ENCODE measurements around the gene RNF7. TPM values are rescaled to one million over a fixed set of nuclear protein-coding genes. Genes with fewer than 3 reads are reported as not detected.
"Not testable (repeated sequence)": the region's sequence is repeated elsewhere in the genome, so short reads cannot be mapped to it uniquely, and the experiment has no call there.

The RNF7 gene
- polyA plus RNA-seq, 2 of the 4 experiments (the other 2 are of a cell fraction), result 84.1 to 147 TPM

- POLR2A ChIA-PET, result no interaction called here
- ATAC-seq, result peak; percentile 47 to 62; a peak in 3 of 6 replicates
- H3K9me3 ChIP-seq, result no peaks in the 10 kb centered on the region
- H3K4me1 ChIP-seq, result no peaks in the 10 kb centered on the region
- no peak for DNase-seq (ENCODE audit: low read depth in 1 of 2, low spot score in 1 of 2)
- H3K4me3 ChIP-seq, result no peak overlapping the region
- CTCF ChIA-PET, result interaction anchor here (6.8 kb wide), 1 partner anchor 15 kb away, joined by 40 read pairs; the partner anchor contains the start of gene RNF7
- no peak overlapping the region for H3K4me2 ChIP-seq
- WGBS (ENCODE audit: missing lambda C conversion rate), result 89% methylated on average over 1 of the region's 1 CpG
- TF ChIP-seq MAFK (IDR thresholded peaks at IDR 0.05; ENCODE audit: partially characterized antibody) (no peak), CHD2 (IDR thresholded peaks at IDR 0.05; ENCODE audit: low read length, partially characterized antibody) (no peak), HOXB13 (CRISPR knock-in tag; IDR thresholded peaks at IDR 0.05; ENCODE audit: low read depth) (no peak), POLR2AphosphoS2 (conservative IDR thresholded peaks at IDR 0.05; ENCODE audit: low read length) (no peak), KDM5A (IDR thresholded peaks at IDR 0.05) (no peak), FOSL2 (IDR thresholded peaks at IDR 0.05) (no peak), FOSL2 (CRISPR knock-in tag; IDR thresholded peaks at IDR 0.05) (no peak), HOXA7 (CRISPR knock-in tag; IDR thresholded peaks at IDR 0.05) (no peak), ZFP36 (IDR thresholded peaks at IDR 0.05; ENCODE audit: borderline replicate concordance, partially characterized antibody) (no peak), SMC3 (IDR thresholded peaks at IDR 0.05) (no peak), FOXS1 (CRISPR knock-in tag; IDR thresholded peaks at IDR 0.05) (no peak), ATOH8 (CRISPR knock-in tag; IDR thresholded peaks at IDR 0.05; ENCODE audit: low read depth) (no peak), EHF (CRISPR knock-in tag; IDR thresholded peaks at IDR 0.05) (no peak), CHD4 (IDR thresholded peaks at IDR 0.05; ENCODE audit: borderline replicate concordance) (no peak), BHLHE40 (IDR thresholded peaks at IDR 0.05; ENCODE audit: low read depth, low read length) (no peak), POLR2A (IDR thresholded peaks at IDR 0.05; ENCODE audit: low read length) (no peak), FOSB (CRISPR knock-in tag; IDR thresholded peaks at IDR 0.05) (no peak), USF2 (IDR thresholded peaks at IDR 0.05) (no peak)
- TF ChIP-seq, protein P1, sequence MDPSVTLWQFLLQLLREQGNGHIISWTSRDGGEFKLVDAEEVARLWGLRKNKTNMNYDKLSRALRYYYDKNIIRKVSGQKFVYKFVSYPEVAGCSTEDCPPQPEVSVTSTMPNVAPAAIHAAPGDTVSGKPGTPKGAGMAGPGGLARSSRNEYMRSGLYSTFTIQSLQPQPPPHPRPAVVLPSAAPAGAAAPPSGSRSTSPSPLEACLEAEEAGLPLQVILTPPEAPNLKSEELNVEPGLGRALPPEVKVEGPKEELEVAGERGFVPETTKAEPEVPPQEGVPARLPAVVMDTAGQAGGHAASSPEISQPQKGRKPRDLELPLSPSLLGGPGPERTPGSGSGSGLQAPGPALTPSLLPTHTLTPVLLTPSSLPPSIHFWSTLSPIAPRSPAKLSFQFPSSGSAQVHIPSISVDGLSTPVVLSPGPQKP (IDR thresholded peaks at IDR 0.05; ENCODE audit: low read depth, low read length), result no peak
- TF ChIP-seq, protein P2, sequence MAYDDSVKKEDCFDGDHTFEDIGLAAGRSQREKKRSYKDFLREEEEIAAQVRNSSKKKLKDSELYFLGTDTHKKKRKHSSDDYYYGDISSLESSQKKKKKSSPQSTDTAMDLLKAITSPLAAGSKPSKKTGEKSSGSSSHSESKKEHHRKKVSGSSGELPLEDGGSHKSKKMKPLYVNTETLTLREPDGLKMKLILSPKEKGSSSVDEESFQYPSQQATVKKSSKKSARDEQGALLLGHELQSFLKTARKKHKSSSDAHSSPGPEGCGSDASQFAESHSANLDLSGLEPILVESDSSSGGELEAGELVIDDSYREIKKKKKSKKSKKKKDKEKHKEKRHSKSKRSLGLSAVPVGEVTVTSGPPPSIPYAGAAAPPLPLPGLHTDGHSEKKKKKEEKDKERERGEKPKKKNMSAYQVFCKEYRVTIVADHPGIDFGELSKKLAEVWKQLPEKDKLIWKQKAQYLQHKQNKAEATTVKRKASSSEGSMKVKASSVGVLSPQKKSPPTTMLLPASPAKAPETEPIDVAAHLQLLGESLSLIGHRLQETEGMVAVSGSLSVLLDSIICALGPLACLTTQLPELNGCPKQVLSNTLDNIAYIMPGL (CRISPR knock-in tag; IDR thresholded peaks at IDR 0.05; ENCODE audit: borderline replicate concordance), result no peak
- TF ChIP-seq, protein P3, sequence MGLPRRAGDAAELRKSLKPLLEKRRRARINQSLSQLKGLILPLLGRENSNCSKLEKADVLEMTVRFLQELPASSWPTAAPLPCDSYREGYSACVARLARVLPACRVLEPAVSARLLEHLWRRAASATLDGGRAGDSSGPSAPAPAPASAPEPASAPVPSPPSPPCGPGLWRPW (IDR thresholded peaks at IDR 0.05), result no peak
- no peak overlapping the region for H3K27ac ChIP-seq
- no peak for FAIRE-seq
These were observed 15.9 kb downstream of the RNF7 start for GRCh38 chr3:141754032-141754431.

GRCh38 chr3:141762552-141762951, 24.5 kb downstream of the RNF7 start:
- POLR2A ChIA-PET; FAIRE-seq; H3K4me1 ChIP-seq; H3K9me3 ChIP-seq; DNase-seq (ENCODE audit: low read depth in 1 of 2, low spot score in 1 of 2); ATAC-seq: not testable (repeated sequence)
- WGBS (ENCODE audit: missing lambda C conversion rate), result 56% methylated on average over 18 of the region's 19 CpGs
- CTCF ChIA-PET, result interaction anchor here (0.9 to 2.0 kb wide), 2 partner anchors 24 to 201 kb away, joined by 3 to 7 read pairs; partner anchors contain the start of gene RNF7
- Histone ChIP-seq H3K4me2 (peak overlapping the region; percentile 36; the same call in 2 of the 3 replicates), H3K27ac (peak overlapping the region; percentile 33 to 59; a peak in 2 of 6 replicates), H3K4me3 (peak overlapping the region; percentile 36)
